ENCODE data around the gene SCAI.

Gene SCAI

DNA sequence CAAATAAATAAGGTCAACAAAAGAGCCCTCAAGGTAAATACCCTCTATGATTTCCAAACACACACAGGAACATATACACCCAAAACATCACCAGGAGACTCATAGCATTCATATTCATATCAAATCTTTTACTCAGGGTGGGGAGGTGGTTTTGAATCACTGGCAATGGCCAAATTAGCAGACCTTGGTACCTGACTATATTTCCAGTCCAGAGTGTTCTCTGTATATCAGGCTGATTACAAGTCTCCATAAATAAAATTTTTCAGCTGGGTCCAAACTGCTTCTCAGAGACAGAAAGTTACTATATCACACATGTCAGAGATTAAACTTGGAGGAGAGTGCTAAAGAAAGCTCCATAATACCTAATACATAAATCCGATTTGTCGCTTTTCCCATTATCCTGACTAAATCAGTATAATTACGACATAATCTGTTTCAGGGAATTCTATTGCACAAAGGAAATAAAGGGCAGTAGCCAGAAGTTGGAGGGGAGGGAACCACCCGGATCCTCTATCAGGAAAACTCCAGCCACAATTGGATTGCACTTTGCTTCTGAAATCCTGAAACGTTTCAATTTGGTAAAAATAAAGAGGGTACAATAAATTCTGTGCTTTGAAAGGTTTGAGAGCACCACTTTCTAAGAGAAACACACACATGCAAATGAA, 195.5 kb downstream of the SCAI start:
- Histone ChIP-seq H3K4me3 (ENCODE audit: low read length, poor library complexity, severe bottlenecking) (no peak overlapping the region), H3K36me3 (ENCODE audit: insufficient read depth, low read length) (peaks cover 11% of the 10 kb centered on the region; the same call in 1 of the 2 replicates), H3K9me3 (ENCODE audit: insufficient read depth, low read depth, low read length) (no peaks in the 10 kb centered on the region), H3K4me2 (ENCODE audit: low read depth, low read length, poor library complexity, severe bottlenecking) (no peak overlapping the region), H3K9ac (ENCODE audit: low read depth, low read length, poor library complexity, severe bottlenecking) (no peak overlapping the region), H3F3A (ENCODE audit: low read depth) (0 out of 2 replicates have a peak, but pooled peaks cover 2% of the 10 kb centered on the region), H2AFZ (ENCODE audit: low read length) (no peak overlapping the region), H4K20me1 (ENCODE audit: insufficient read depth, low read length, poor library complexity, severe bottlenecking) (no peaks in the 10 kb centered on the region), H3K4me1 (ENCODE audit: insufficient read depth, low read length, poor library complexity, severe bottlenecking) (peaks cover 1% of the 10 kb centered on the region), H3K27me3 (ENCODE audit: insufficient read depth, low read length, poor library complexity, severe bottlenecking) (no peaks in the 10 kb centered on the region), H3K79me2 (ENCODE audit: insufficient read depth, low read length) (no peaks in the 10 kb centered on the region; the same call in 1 of the 2 replicates), H3K9me2 (replicated peaks; ENCODE audit: low read depth, low read length) (no peaks in the 10 kb centered on the region)
- TF ChIP-seq, protein P1, sequence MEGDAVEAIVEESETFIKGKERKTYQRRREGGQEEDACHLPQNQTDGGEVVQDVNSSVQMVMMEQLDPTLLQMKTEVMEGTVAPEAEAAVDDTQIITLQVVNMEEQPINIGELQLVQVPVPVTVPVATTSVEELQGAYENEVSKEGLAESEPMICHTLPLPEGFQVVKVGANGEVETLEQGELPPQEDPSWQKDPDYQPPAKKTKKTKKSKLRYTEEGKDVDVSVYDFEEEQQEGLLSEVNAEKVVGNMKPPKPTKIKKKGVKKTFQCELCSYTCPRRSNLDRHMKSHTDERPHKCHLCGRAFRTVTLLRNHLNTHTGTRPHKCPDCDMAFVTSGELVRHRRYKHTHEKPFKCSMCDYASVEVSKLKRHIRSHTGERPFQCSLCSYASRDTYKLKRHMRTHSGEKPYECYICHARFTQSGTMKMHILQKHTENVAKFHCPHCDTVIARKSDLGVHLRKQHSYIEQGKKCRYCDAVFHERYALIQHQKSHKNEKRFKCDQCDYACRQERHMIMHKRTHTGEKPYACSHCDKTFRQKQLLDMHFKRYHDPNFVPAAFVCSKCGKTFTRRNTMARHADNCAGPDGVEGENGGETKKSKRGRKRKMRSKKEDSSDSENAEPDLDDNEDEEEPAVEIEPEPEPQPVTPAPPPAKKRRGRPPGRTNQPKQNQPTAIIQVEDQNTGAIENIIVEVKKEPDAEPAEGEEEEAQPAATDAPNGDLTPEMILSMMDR (conservative IDR thresholded peaks at IDR 0.05; ENCODE audit: low read length): no peak
- TF ChIP-seq EZH2phosphoT487 (IDR thresholded peaks at IDR 0.05; ENCODE audit: borderline replicate concordance): no peak

DNA sequence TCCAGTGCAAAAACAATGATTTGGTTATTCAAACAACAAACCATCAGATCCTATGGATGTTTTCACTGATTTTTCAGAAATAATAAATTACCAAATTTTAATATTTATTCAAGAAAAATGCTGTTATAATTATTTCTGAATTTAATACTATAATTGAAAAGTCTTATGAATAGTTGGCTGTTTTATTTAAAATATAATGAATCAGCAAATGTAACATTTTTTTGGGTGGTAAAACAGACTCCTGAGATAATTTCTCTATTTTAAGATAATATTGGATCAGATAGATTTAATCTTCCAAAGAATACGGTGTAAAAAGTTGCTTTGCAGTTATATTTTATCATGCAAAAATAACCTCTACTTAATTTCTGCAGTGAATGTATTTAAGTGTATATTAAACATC, 197.2 kb downstream of the SCAI start:
- no peak overlapping the region for H3K4me2 ChIP-seq (ENCODE audit: low read depth, low read length, poor library complexity, severe bottlenecking)
- H3K4me3 ChIP-seq (ENCODE audit: low read length, poor library complexity, severe bottlenecking): no peak overlapping the region
- H3K9ac ChIP-seq (ENCODE audit: low read depth, low read length, poor library complexity, severe bottlenecking): no peak overlapping the region
- H3K9me3 ChIP-seq (ENCODE audit: insufficient read depth, low read depth, low read length): no peaks in the 10 kb centered on the region
- H4K20me1 ChIP-seq (ENCODE audit: insufficient read depth, low read length, poor library complexity, severe bottlenecking): no peaks in the 10 kb centered on the region
- no peaks in the 10 kb centered on the region for H3K9me2 ChIP-seq (replicated peaks; ENCODE audit: low read depth, low read length)
- no peaks in the 10 kb centered on the region for H3K27me3 ChIP-seq (ENCODE audit: insufficient read depth, low read length, poor library complexity, severe bottlenecking)
- 0 out of 2 replicates have a peak, but pooled peaks cover 2% of the 10 kb centered on the region for H3F3A ChIP-seq (ENCODE audit: low read depth)
- no peaks in the 10 kb centered on the region for H3K36me3 ChIP-seq (ENCODE audit: insufficient read depth, low read length)
- no peak for TF ChIP-seq EZH2phosphoT487 (IDR thresholded peaks at IDR 0.05; ENCODE audit: borderline replicate concordance)
- TF ChIP-seq, protein P1 (conservative IDR thresholded peaks at IDR 0.05; ENCODE audit: low read length): no peak
- no peak overlapping the region for H2AFZ ChIP-seq (ENCODE audit: low read length)
- peaks cover 8% of the 10 kb centered on the region for H3K79me2 ChIP-seq (ENCODE audit: insufficient read depth, low read length)
- peaks cover 10% of the 10 kb centered on the region for H3K4me1 ChIP-seq (ENCODE audit: insufficient read depth, low read length, poor library complexity, severe bottlenecking)

DNA sequence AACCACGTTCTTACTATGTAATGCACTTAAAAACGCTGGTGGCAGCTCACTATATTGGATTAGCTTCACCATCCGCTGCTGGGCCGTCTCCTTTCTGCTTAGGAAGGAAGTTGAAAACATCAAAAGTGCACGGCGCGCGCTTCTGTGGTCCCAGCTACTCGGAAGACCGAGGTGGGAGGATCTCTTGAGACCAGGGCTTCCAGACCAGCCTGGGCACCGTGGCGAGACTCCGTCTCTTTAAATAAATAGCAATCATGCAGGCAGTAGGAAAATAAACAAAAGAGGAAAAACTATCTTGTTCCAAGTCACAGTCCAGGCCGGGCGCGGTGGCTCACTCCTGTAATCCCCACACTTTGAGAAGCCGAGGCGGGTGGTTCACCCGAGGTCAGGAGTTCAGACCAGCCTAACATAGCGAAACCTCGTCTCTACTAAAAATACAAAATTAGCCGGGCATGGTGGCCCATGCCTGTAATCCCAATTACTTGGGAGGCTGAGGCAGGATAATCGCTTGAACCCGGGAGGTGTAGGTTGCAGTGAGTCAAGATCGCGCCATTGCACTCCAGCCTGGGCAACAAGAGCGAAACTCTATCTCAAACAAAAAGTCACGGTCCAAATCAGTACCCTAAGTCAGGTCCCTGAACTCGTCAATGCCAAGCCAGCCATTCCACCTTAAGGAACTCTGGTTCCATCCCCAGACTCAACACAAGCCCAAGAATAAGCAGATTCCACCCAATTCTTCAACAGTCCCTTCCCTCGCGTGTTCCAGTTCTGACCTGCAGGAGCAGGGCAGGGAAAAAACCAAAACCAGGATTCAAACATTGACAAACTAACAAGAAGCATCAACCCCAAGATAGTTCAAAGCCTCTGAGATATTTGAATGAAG, 201.4 kb downstream of the SCAI start:
- H3K9me3 ChIP-seq (ENCODE audit: insufficient read depth, low read depth, low read length): no peaks in the 10 kb centered on the region
- TF ChIP-seq EZH2phosphoT487 (IDR thresholded peaks at IDR 0.05; ENCODE audit: borderline replicate concordance): no peak
- TF ChIP-seq, protein P1 (conservative IDR thresholded peaks at IDR 0.05; ENCODE audit: low read length): no peak
- H4K20me1 ChIP-seq (ENCODE audit: insufficient read depth, low read length, poor library complexity, severe bottlenecking): no peaks in the 10 kb centered on the region
- H3K9me2 ChIP-seq (replicated peaks; ENCODE audit: low read depth, low read length): no peaks in the 10 kb centered on the region
- peak overlapping the region; percentile 79 for H3K4me2 ChIP-seq (ENCODE audit: low read depth, low read length, poor library complexity, severe bottlenecking)
- H3K36me3 ChIP-seq (ENCODE audit: insufficient read depth, low read length): no peaks in the 10 kb centered on the region
- peak overlapping the region; percentile 72 for H2AFZ ChIP-seq (ENCODE audit: low read length)
- H3F3A ChIP-seq (ENCODE audit: low read depth): 0 out of 2 replicates have a peak, but pooled peaks cover 2% of the 10 kb centered on the region
- peaks cover 27% of the 10 kb centered on the region for H3K4me1 ChIP-seq (ENCODE audit: insufficient read depth, low read length, poor library complexity, severe bottlenecking)
- peak overlapping the region; percentile 92 for H3K9ac ChIP-seq (ENCODE audit: low read depth, low read length, poor library complexity, severe bottlenecking)
- H3K79me2 ChIP-seq (ENCODE audit: insufficient read depth, low read length): peaks cover 24% of the 10 kb centered on the region
- H3K27me3 ChIP-seq (ENCODE audit: insufficient read depth, low read length, poor library complexity, severe bottlenecking): no peaks in the 10 kb centered on the region
- H3K4me3 ChIP-seq (ENCODE audit: low read length, poor library complexity, severe bottlenecking): peak overlapping the region; percentile 89

Data from Loucy (cell line).